K562 (cell line): ENCODE data around the gene PACSIN1. TPM values are rescaled to one million over a fixed set of nuclear protein-coding genes. Genes with fewer than 3 reads are reported as not detected.

ENCODE experiments used
- BCLAF1 ChIP-seq, 2 experiments: fragments of 450-650 bp in 1 of 2; IDR thresholded peaks; 2 replicates each; pipeline ENCODE4 v1.6.1; 2011 to 2017; ENCODE audit warnings: low read depth in 2 of 2, antibody characterized with exemption in 1 of 2, borderline replicate concordance in 1 of 2, low read length in 1 of 2, mild to moderate bottlenecking in 1 of 2, mixed read lengths in 1 of 2; ENCODE audit not compliant: control insufficient read depth in 1 of 2
- CREBBP ChIP-seq: IDR thresholded peaks from one replicate; pipeline ENCODE4 v1.6.1; 2012; ENCODE audit warnings: low read depth, mild to moderate bottlenecking, control low read depth, inconsistent platforms, low read length
- DIDO1 ChIP-seq: fragments of 450-650 bp; IDR thresholded peaks from 2 replicates; pipeline ENCODE4 v1.6.1; 2016; ENCODE audit warnings: low read depth, missing biosample characterization, missing genetic modification characterization
- GTF3C2 ChIP-seq: IDR thresholded peaks from 3 replicates; pipeline ENCODE4 v1.6.1; 2011; ENCODE audit warnings: borderline replicate concordance, mild to moderate bottlenecking, moderate library complexity; ENCODE audit not compliant: insufficient read length; ENCODE audit errors: extremely low read depth
- L3MBTL2 ChIP-seq: fragments of 450-650 bp; IDR thresholded peaks from 2 replicates; pipeline ENCODE4 v1.6.1; 2016; ENCODE audit warnings: mild to moderate bottlenecking, moderate library complexity
- POLR2H ChIP-seq: IDR thresholded peaks from 2 replicates; pipeline ENCODE4 v1.6.1; 2016; ENCODE audit warnings: missing genetic modification characterization, low read depth, mild to moderate bottlenecking, control low read depth, missing compliant biosample characterization, moderate library complexity
- STAG1 ChIP-seq: sonication (generic); formaldehyde crosslinking; IDR thresholded peaks from 2 replicates; pipeline ENCODE4 v1.5.0; 2020; ENCODE audit warnings: missing genetic modification reagents, borderline replicate concordance
- TAF1 ChIP-seq: IDR thresholded peaks from 2 replicates; pipeline ENCODE4 v1.6.1; 2011; ENCODE audit warnings: mild to moderate bottlenecking, low read length, moderate library complexity; ENCODE audit not compliant: insufficient read depth, control insufficient read depth, severe bottlenecking; ENCODE audit errors: extremely low read depth
- TRIM25 ChIP-seq: fragments of 450-650 bp; IDR thresholded peaks from 2 replicates; pipeline ENCODE4 v1.7.0; 2016; ENCODE audit warnings: borderline replicate concordance
- TSC22D4 ChIP-seq: fragments of 450-650 bp; IDR thresholded peaks from 2 replicates; pipeline ENCODE4 v1.6.1; 2016; ENCODE audit warnings: missing genetic modification characterization, missing biosample characterization, control low read depth
- U2AF1 ChIP-seq: fragments of 200-400 bp; formaldehyde crosslinking; optimal IDR thresholded peaks from 2 replicates; pipeline ENCODE3; 2017; ENCODE audit warnings: mild to moderate bottlenecking, low read depth, low read length, moderate library complexity
- ZMIZ1 ChIP-seq, 2 experiments: fragments of 150-350 bp in 1 of 2; IDR thresholded peaks; 2 replicates each; pipeline ENCODE4 v1.6.1; 2012 to 2016; ENCODE audit warnings: low read depth in 2 of 2, low read length in 2 of 2, mild to moderate bottlenecking in 1 of 2, moderate library complexity in 1 of 2
- ZNF324 ChIP-seq: fragments of 250-450 bp; sonication (Bioruptor Pico); IDR thresholded peaks from 2 replicates; pipeline ENCODE4 v1.4.0; 2020; ENCODE audit warnings: mild to moderate bottlenecking
- ZNF79 ChIP-seq: fragments of 250-450 bp; sonication (Bioruptor Pico); IDR thresholded peaks from 2 replicates; pipeline ENCODE4 v1.4.0; 2020; ENCODE audit warnings: low read depth, mild to moderate bottlenecking, moderate library complexity
- ZSCAN32 ChIP-seq: fragments of 450-650 bp; formaldehyde crosslinking; IDR thresholded peaks from 2 replicates; pipeline ENCODE4 v1.4.0; 2020; ENCODE audit warnings: mild to moderate bottlenecking, moderate library complexity
- polyA plus RNA-seq, 8 experiments: library from polyadenylated mRNA; depleted of rRNA in 4 of 8; stranded (reverse) in 5 of 8; unstranded in 3 of 8; fragments of >200 nt; fragmentation: Nextera tagmentation in 2 of 8; fragmentation: Illumina TruSeq in 1 of 8; extraction: Ambion mirVana in 2 of 8; extraction: Trizol in 1 of 8; gene quantifications; 2 replicates each; pipeline versions ENCODE4 v1.2.1 to v1.2.3, GENCODE V29; 2011 to 2014; ENCODE audit warnings: inconsistent platforms in 1 of 8, missing spikeins in 1 of 8
- total RNA-seq, 7 experiments: library from RNA; depleted of rRNA in 6 of 7; stranded (reverse); fragments of >200 nt in 6 of 7; fragmentation: Illumina TruSeq in 2 of 7; extraction: Trizol in 2 of 7; gene quantifications; 2 replicates each; pipeline versions ENCODE4 v1.2.1 to v1.2.3, GENCODE V29; 2011 to 2021; ENCODE audit warnings: low replicate concordance in 1 of 7

Gene PACSIN1
- total and polyA plus RNA-seq, 9 of the 15 experiments (the other 6 are each of a cell fraction or from before 2014, with no cell fraction given), result 0.01 to 1.7 (median 0.45) TPM

- TF ChIP-seq TRIM25 (no peak), ZNF324 (CRISPR knock-in tag) (0 out of 2 replicates have a peak, but pooled peaks have one; percentile 13), L3MBTL2 (peak; percentile 36; the same call in 1 of the 2 replicates), U2AF1 (no peak), BCLAF1 (IDR thresholded peaks at IDR 0.05; ENCODE audit: borderline replicate concordance in 1 of 2, control insufficient read depth in 1 of 2, low read depth in 2 of 2, low read length in 1 of 2) (no peak), ZNF79 (CRISPR knock-in tag) (no peak), ZSCAN32 (CRISPR knock-in tag) (no peak), TAF1 (peak; percentile 44), POLR2H (no peak), TSC22D4 (no peak), STAG1 (CRISPR knock-in tag) (no peak), DIDO1 (tag) (no peak), ZMIZ1 (IDR thresholded peaks at IDR 0.05; ENCODE audit: low read depth in 2 of 2, low read length in 2 of 2) (peak in 1 of 2 experiments; percentile 88; a peak in 2 of 4 replicates), CREBBP (no peak), GTF3C2 (no peak)
Observed at GRCh38 chr6:34562861-34563512, 97.1 kb downstream of the PACSIN1 start (continued).
